ENCODE data around the gene CBLC. TPM values are rescaled to one million over a fixed set of nuclear protein-coding genes. Genes with fewer than 3 reads are reported as not detected.

Gene CBLC
- total RNA-seq, 2 donors from 2014 or later, result 30.1 to 33.6 TPM

DNA sequence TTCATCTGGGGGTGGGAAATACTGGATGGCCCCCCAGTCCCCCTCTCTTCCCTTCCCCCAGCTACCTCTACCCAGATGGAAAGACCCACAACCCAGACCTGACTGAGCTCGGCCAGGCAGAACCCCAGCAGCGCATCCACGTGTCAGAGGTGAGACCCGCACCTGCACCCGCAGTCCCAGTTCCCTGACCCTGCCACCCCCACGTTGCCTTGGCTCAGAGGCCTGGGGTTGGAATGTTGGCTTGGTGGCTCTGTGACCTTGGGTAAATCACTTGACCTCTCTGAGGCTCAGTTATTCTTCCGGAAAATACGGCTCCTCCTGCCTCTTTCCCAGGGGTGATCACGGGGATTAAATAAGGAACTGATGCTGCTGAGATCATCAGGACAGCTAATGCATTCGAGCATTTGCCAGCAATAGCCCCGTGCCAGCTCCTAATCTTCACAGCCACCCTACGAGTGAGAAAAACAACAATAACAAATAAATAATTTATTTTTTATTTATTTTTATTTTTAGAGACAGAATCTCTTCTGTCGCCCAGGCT, 12.3 kb downstream of the CBLC start:
- Histone ChIP-seq H3K4me3 (no peak overlapping the region), H3K27ac (no peak overlapping the region), H3K36me3 (no peaks in the 10 kb centered on the region), H3K27me3 (replicated peaks; ENCODE audit: insufficient read depth) (no peaks in the 10 kb centered on the region), H3K4me1 (replicated peaks) (no peaks in the 10 kb centered on the region), H3K9me3 (no peaks in the 10 kb centered on the region)
- no peak for DNase-seq (ENCODE audit: low spot score)
- intact Hi-C loops (cut with DNase I), result no loop called here
- TF ChIP-seq POLR2A (IDR thresholded peaks at IDR 0.05) (no peak), POLR2AphosphoS5 (IDR thresholded peaks at IDR 0.05) (no peak)
- TF ChIP-seq, protein P1, sequence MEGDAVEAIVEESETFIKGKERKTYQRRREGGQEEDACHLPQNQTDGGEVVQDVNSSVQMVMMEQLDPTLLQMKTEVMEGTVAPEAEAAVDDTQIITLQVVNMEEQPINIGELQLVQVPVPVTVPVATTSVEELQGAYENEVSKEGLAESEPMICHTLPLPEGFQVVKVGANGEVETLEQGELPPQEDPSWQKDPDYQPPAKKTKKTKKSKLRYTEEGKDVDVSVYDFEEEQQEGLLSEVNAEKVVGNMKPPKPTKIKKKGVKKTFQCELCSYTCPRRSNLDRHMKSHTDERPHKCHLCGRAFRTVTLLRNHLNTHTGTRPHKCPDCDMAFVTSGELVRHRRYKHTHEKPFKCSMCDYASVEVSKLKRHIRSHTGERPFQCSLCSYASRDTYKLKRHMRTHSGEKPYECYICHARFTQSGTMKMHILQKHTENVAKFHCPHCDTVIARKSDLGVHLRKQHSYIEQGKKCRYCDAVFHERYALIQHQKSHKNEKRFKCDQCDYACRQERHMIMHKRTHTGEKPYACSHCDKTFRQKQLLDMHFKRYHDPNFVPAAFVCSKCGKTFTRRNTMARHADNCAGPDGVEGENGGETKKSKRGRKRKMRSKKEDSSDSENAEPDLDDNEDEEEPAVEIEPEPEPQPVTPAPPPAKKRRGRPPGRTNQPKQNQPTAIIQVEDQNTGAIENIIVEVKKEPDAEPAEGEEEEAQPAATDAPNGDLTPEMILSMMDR (IDR thresholded peaks at IDR 0.05), result no peak
- WGBS, result 91% methylated on average over 13 of the region's 13 CpGs

DNA sequence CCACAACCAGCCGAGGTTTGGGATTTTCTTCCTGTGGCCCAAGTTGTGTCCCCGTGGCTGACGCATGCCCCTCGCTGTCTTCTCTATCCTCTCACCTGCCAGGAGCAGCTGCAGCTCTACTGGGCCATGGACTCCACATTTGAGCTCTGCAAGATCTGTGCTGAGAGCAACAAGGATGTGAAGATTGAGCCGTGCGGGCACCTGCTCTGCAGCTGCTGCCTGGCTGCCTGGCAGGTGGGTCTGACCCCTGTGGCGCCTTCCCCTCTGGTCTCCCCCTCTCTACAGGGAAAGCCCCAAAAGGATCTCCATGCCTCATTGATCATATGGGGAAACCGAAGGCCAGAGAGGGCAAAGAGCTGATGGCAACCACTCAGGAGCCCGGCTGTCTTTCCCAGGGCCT, 14.6 kb downstream of the CBLC start:
- intact Hi-C loops (cut with DNase I), result no loop called here
- H3K4me1 ChIP-seq (replicated peaks), result peaks cover 12% of the 10 kb centered on the region
- TF ChIP-seq, protein P1 (IDR thresholded peaks at IDR 0.05), result no peak
- TF ChIP-seq POLR2AphosphoS5 (IDR thresholded peaks at IDR 0.05), result no peak
- TF ChIP-seq POLR2A (IDR thresholded peaks at IDR 0.05), result no peak

DNA sequence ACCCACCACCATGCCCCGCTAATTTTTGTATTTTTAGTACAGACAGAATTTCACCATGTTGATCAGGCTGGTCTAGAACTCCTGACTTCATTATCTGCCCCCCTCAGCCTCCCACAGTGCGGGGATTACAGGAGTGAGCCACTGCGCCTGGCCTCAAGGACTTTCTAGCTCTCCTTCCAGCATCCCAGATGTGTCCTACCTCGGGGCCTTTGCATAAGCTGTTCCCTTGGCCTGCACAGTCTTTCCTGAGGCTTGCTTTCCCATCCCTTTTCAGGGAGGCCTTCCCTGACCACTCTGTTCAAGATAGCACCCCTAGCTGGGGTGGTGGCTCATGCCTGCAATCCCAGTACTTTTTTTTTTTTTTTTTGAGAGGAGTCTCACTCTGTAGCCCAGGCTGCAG, 16.9 kb downstream of the CBLC start:
- no peaks in the 10 kb centered on the region for H3K36me3 ChIP-seq
- intact Hi-C loops (cut with DNase I), result no loop called here
- WGBS, result 81% methylated on average over 4 of the region's 4 CpGs

More for the DNA sequence above, 14.6 kb downstream of the CBLC start:
- Histone ChIP-seq H3K9me3 (no peaks in the 10 kb centered on the region), H3K27me3 (replicated peaks; ENCODE audit: insufficient read depth) (no peaks in the 10 kb centered on the region), H3K27ac (no peak overlapping the region), H3K36me3 (no peaks in the 10 kb centered on the region), H3K4me3 (no peak overlapping the region)
- DNase-seq (ENCODE audit: low spot score), result no peak
- WGBS, result 92% methylated on average over 9 of the region's 9 CpGs

DNA sequence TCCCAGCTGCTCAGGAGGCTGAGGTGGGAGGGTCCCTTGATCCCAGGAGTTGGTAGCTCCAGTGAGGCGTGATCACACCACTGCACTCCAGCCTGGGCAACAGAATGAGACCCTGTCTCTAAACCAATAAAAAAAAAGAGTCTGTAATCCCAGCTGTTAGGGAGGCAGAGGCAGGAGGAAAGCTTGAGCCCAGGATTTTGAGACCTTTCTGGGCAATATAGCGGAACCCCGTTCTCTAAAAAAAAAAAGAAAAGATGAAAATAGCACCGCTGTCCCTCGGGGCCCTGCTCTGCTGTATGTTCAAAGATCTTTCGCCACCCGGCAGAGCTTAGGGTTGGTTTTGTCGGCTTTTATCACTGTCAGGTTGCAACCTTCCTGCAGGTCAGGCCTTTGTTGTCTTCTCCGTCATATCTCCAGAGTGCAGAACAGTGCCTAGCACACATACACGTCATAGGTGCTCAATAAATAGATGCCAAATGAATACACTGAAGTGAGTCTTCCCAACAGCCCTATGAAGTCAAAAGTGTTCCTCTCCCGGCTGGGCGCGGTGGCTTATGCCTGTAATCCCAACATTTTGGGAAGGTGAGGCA, 17.8 kb downstream of the CBLC start:
- intact Hi-C loops (cut with DNase I), result no loop called here
- no peak for TF ChIP-seq POLR2AphosphoS5 (IDR thresholded peaks at IDR 0.05)
- no peak for TF ChIP-seq POLR2A (IDR thresholded peaks at IDR 0.05)
- TF ChIP-seq, protein P1 (IDR thresholded peaks at IDR 0.05), result no peak
- no peaks in the 10 kb centered on the region for H3K36me3 ChIP-seq
- no peaks in the 10 kb centered on the region for H3K9me3 ChIP-seq
- WGBS, result 94% methylated on average over 13 of the region's 13 CpGs
- no peak overlapping the region for H3K4me3 ChIP-seq
- H3K27ac ChIP-seq, result peak overlapping the region; percentile 94 to 95
- H3K27me3 ChIP-seq (replicated peaks; ENCODE audit: insufficient read depth), result no peaks in the 10 kb centered on the region
- DNase-seq (ENCODE audit: low spot score), result no peak
- H3K4me1 ChIP-seq (replicated peaks), result peaks cover 15% of the 10 kb centered on the region

More for the DNA sequence above, 16.9 kb downstream of the CBLC start:
- no peak for DNase-seq (ENCODE audit: low spot score)
- TF ChIP-seq POLR2AphosphoS5 (IDR thresholded peaks at IDR 0.05) (no peak), POLR2A (IDR thresholded peaks at IDR 0.05) (no peak)
- TF ChIP-seq, protein P1 (IDR thresholded peaks at IDR 0.05), result no peak
- Histone ChIP-seq H3K9me3 (no peaks in the 10 kb centered on the region), H3K27ac (peak overlapping the region in 1 of 2 donors; percentile 95), H3K4me3 (no peak overlapping the region), H3K27me3 (replicated peaks; ENCODE audit: insufficient read depth) (no peaks in the 10 kb centered on the region), H3K4me1 (replicated peaks) (peaks cover 13% of the 10 kb centered on the region)

DNA sequence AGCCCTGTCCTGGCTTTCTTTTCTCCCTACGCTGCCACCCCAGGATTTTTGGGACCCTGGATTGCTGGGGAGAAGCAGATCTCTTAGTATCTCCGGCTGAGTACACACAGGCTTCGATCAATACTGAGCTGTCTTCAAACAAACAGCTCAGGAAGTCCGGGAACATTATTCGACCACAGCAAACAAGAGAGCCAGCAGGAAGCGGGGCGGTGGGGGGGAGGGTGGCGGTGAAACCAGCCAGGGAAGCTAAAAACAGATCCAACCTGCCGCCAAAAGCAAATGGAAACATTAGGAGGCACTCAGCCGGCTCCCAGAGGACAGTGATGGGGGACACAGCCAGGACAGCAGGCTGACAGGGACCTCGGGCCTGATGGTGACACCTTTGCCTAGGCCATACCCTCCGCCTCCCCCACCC, 19.0 kb downstream of the CBLC start:
- Histone ChIP-seq H3K4me3 (no peak overlapping the region), H3K36me3 (no peaks in the 10 kb centered on the region), H3K4me1 (replicated peaks) (peaks cover 17% of the 10 kb centered on the region), H3K27me3 (replicated peaks; ENCODE audit: insufficient read depth) (no peaks in the 10 kb centered on the region), H3K9me3 (no peaks in the 10 kb centered on the region), H3K27ac (peak overlapping the region; percentile 94 to 95)
- intact Hi-C loops (cut with DNase I), result no loop called here
- whole genome bisulfite sequencing, result 13% methylated on average over 12 of the region's 12 CpGs
- DNase-seq (ENCODE audit: low spot score), result peak; percentile 89
- no peak for TF ChIP-seq POLR2A (IDR thresholded peaks at IDR 0.05)
- TF ChIP-seq, protein P1 (IDR thresholded peaks at IDR 0.05), result no peak
- TF ChIP-seq POLR2AphosphoS5 (IDR thresholded peaks at IDR 0.05), result peak; percentile 81
